Stimulated activated CD8-positive, alpha-beta memory T cell treated with anti-CD3 and anti-CD28 coated beads, Interleukin-7, amount 100 ng/mL, for 4 hours (primary cell): ENCODE results near the gene PLXNB2.

ENCODE experiments used
- DNase-seq, 2 donors: peaks; one replicate each; pipeline ENCODE4 v3.0.0-alpha.2; 2020; ENCODE audit warnings: low read depth in 2 of 2

PLXNB2 gene

DNA sequence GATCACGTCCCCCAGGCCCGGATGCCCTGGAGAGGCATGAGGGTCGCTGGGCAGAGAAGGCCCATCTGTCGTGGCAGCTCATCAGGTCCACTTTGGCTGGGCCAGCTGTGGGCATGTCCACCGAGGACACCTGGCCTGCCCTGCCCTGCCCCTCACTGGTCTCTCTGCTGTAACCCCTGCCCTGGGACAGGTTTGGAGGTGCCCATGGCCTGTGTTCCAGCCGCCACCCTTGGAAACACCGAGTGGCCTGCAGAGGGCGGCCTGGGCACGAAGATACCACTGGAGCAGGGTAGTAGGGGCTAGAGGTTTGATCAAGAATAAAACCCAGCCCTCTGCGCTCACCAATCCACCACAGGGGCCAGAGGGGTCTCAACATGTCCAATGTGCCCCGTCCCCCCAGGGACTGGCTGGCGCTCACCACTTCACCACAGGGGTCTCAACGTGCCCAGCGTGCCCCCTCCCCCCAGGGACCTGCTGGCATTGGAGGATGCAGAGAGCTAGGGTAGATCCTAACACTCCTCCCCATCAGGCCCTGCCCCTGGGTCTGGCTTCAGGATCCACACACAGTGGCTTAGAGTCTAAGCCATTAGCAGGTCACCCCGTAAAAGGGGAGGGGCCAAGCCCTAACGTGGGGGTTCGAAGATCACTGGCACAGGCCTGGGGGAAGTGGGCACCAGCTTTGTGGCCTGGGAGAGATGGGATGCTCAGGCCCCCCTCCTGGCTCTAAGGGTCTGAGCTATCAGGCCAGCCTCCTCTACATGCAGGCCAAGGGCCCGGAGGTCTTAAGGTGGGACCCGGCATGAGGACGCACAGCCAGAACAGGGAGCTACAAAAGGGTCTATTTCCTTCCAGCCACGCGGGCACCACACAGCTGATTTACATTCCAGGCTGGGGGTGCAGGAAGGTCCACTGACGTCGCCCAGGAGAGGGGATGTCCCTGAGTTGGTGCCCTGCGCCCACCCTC lies 55.1 kb downstream of the PLXNB2 start:
- peak; percentile 52 to 61 for DNase-seq

DNA sequence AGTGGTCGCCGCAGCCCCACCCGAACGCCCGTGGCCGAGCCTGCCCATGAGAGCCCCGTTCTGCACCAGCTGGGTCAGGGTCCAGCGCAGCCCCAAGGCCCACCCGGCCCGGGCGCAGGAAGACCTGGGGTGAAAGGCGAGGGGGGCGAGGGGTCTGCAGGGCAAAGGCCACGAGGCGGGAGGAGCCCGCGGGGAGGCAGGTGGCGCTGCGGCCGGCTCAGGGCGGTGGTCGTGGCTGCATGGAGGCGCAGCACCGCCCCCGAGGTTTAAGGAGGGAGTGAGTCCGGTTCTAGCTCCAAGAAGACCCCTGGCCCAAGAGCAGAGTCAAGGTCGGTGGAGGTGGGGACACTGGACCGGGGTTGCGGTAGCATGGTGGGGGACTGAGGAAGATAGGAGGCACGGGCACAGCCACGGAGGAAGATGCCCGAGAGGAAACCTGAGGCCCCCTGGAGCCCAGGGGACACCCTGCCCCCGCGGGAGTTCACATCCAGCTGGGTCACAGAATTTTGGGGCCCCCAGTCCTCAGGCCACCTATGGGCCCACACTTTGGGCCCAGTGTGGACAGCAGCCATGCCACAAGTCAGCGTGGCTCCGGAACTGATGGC lies 55.9 kb downstream of the PLXNB2 start:
- DNase-seq, result no peak

DNA sequence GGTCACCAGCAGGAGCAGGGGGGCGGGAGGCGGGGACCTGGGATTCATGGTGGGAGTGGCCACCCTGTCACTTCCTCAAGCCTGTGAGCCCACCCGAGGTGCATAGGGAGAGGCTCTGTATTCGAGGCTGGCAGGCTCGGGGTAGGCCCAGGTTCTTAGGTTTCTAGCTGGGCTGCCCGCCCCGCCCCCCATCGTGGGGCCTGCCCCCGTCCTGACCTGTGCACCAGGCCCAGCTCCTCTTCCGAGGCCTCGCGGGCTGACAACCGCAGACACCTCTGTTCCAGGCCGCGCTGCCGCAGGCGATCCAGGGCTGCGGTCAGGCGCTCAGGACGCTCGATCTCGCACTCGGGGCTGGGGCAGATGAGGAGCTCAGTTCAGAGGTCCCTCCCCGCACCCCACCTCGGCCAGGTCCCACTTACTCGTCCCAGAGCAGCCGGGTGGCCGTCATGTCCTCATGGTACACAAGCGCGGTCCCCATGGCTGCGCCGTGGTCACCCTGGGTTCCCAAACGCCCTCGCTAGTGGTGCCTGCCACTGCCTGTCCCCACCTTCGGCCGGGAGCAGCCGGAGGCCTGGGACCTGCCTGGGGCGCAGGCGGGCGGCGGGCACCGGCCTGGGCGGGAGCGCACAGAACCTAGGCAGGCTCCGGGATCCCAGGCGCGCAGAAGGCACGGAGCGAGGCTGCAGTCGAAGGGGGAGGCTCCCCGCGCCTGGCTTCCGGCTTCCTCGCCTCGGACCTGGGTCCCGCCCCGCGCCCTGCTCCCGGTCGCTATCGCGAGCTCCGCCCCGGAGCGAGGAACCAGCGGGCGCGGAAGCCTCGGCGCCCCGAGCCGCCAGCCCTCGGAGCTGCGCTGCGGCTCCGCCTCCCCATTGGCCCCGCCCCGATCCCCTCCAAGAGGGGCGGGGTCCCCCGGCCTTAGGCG lies 56.6 kb downstream of the PLXNB2 start, which contains the start of gene HDAC10:
HDAC10 (minus strand) TSS at position 711 of the 922 bp plus-strand sequence; CDS start at position 478, 233 bp downstream.
- peak; percentile 46 to 73 for DNase-seq

DNA sequence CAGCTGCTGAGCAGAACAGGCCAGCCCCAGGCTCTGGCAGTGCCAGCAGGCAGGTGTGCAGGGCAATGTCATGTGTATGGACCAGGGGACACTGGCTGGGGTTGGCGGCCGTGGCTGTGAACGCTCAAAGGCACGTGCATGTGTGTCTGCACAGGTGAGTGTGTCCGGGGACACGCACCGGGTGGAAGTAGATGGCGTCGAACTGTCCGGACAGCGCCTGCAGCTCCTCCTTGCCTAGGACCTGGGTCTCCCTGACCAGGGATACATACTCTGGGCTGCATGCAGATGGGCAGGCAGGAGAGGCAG lies 57.2 kb downstream of the PLXNB2 start:
- DNase-seq, result no peak

- DNase-seq, result no peak
These were observed 57.9 kb downstream of the PLXNB2 start for GRCh38 chr22:50249341-50250248.

GRCh38 chr22:50248196-50249081 lies 59.0 kb downstream of the PLXNB2 start:
- DNase-seq, result no peak

DNA sequence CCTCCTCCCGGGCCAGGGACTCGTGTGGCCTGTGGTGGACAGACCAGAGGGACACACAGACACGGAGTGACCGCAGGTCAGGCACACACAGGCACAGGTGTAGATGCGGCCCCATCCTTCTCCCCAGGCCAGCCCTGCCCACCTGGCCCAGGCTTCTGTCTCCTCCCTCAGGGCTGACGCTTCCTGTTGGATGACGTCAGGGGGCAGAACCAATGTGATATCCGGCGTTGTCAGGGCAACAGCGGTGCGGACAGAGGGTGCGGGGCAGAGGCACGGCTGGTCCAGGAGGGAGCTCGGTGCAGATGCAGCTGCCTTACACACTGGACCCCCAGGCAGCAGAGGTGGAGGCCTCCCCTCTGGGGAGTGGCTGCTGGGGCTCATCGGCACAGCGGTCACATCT lies 59.7 kb downstream of the PLXNB2 start:
- no peak for DNase-seq

DNA sequence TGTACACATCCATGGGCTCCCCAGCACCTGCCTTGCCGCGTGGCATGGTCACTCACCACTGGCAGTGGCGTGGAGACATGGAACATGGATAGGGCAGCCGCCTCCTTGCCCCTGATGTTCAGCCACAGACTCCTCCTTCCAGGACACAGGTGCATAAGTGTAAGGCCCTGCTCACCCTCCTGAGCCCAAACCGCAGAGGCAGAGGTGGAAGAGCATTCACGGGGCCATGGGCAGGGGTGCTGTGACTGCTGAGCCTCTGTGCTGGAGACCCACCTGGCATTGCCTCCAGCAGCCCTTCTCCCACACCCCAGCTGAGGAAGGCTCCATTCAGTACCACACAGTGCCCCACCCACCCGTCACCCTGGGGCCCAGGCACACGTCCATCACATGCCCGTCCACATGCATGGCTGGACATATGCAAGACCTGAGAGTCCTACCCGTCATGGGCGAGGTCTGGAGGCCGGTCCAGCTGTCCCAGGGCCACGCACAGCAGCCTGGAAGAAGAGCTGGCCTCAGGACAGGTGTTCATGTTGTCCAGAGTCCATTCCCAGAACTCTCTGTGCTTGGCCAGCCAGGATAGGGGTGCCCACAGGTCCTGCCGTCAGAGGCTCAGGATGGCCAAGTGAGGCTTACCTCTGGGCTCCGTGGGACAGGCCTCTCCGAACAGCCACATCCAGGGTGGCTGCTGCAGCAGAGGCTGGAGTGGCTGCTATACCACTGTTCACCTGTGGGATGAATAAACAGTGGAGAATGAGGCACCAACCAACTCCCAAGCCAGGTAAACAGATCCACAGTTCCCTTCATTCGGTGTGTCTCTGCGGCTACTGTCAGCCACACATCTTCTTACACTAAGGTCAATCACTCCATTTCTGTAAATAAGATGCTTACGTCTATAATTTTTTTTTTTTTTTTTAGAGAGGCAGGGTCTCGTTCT lies 60.9 kb downstream of the PLXNB2 start:
- DNase-seq, result no peak

DNA sequence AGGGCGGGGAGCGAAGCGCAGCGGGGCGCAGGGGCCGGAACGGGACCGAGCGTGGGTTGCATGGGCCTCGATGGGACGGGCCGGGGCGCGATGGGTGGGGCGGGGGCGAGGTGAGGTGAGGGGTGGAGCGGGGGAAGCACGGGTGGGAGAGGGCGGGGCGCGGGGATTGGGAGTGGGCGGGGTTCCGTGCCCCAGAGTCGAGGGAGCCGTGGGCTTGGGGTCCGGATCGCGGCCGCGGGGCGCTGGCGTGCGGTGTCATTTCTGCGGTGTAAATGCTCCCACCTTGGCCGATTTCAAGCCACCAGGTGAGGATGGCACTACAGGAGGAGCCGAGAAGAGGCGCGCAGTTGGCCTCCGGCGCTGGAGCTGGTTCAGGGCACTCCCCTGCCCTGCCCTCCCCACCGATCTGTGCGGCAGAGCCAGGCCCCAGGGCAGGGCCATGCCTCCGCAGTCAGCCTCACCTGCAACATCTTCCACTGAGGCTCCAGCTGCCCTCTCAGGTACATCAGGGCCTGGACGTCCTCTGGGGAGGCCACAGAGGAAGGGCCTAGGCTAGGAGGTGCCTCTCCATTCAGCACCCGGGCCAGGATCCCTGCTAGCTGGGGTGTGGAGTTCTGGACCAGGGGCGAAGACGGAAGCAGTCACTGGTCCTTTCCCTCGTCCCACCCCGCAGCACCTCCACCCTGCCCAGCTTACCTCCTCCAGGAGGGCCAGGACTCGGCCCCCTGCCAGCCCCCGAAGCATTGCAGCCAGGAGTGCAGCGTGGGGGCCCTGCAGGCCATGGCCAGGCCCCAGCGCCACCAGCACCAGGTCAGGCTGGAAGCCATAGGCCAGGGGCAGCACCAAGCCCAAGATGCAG lies 62.0 kb downstream of the PLXNB2 start:
- no peak for DNase-seq

- DNase-seq, result peak; percentile 82 to 93
These were observed 62.8 kb downstream of the PLXNB2 start, which contains the start of gene TUBGCP6 for GRCh38 chr22:50244420-50245213. Gene TUBGCP6, minus strand, starts transcription at chr22:50245023. Its CDS starts 564 bp downstream, at chr22:50244459.

- no peak for DNase-seq
These were observed 63.6 kb downstream of the PLXNB2 start for GRCh38 chr22:50243685-50244419.

DNA sequence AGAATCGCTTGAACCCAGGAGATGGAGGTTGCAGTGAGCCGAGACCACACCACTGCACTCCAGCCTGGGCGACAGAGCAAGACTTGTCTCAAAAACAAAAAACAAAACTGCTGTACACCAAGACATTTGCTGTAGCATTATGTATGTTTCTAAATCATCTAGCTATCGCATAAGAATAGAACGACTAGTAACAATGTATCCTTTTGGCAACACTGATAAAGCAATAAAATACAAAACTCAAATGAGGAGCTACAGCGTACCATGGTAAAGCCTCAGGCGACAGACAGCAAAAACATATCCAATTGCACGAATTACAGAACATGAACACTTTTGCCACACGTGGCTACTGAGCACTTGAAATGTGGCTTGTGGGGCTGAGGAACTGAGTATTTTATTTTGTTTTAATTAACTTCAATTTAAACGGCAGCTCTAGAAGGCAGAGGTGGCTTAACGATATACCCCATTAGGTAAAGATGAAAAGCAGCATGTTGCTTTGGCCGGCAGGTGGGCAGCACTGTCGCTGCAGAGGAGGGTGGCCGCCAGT lies 65.0 kb downstream of the PLXNB2 start:
- DNase-seq, result no peak

- DNase-seq, result no peak
These were observed 68.7 kb downstream of the PLXNB2 start for GRCh38 chr22:50238755-50239154.

GRCh38 chr22:50236731-50237409 lies 70.6 kb downstream of the PLXNB2 start:
- no peak for DNase-seq

- DNase-seq, result no peak
These were observed 74.2 kb downstream of the PLXNB2 start for GRCh38 chr22:50233223-50233622.
